VCaP (cell line): Measurements from ENCODE around the gene YJEFN3.

Source experiments
- H3K27ac ChIP-seq: fragments of 450-650 bp; 2 replicates; pipeline ENCODE4 v1.5.1; 2017
- TF ChIP-seq, protein P1 (sequence below): fragments of 450-650 bp; conservative IDR thresholded peaks from 2 replicates; pipeline ENCODE4 v1.5.1; 2017; ENCODE audit warnings: mild to moderate bottlenecking, moderate library complexity

Gene YJEFN3

DNA sequence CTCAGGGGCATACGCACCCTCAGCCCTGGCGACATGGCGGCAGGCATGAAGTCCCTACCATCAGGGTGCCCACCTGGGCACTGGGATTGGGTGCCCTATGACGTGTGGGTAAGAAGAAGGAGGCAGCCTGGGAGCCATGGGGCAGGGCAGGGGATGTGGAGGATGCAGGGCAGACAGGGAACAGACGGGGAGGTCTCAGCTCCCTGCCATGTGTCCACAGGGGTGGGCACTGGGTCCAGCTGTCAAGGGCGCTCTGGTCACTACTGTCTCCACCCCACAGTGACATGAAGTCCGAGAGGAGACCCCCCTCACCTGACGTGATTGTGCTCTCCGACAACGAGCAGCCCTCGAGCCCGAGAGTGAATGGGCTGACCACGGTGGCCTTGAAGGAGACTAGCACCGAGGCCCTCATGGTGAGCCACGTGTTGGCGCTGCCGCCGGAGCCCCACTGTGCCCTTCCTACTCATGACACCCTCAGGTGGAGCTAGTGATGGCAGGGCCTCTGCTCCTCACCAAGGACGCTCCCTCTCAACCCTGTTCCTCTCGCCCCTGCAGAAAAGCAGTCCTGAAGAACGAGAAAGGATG, 36.6 kb upstream of the YJEFN3 start:
- TF ChIP-seq, protein P1, sequence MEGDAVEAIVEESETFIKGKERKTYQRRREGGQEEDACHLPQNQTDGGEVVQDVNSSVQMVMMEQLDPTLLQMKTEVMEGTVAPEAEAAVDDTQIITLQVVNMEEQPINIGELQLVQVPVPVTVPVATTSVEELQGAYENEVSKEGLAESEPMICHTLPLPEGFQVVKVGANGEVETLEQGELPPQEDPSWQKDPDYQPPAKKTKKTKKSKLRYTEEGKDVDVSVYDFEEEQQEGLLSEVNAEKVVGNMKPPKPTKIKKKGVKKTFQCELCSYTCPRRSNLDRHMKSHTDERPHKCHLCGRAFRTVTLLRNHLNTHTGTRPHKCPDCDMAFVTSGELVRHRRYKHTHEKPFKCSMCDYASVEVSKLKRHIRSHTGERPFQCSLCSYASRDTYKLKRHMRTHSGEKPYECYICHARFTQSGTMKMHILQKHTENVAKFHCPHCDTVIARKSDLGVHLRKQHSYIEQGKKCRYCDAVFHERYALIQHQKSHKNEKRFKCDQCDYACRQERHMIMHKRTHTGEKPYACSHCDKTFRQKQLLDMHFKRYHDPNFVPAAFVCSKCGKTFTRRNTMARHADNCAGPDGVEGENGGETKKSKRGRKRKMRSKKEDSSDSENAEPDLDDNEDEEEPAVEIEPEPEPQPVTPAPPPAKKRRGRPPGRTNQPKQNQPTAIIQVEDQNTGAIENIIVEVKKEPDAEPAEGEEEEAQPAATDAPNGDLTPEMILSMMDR, result no peak
- H3K27ac ChIP-seq, result no peak overlapping the region

DNA sequence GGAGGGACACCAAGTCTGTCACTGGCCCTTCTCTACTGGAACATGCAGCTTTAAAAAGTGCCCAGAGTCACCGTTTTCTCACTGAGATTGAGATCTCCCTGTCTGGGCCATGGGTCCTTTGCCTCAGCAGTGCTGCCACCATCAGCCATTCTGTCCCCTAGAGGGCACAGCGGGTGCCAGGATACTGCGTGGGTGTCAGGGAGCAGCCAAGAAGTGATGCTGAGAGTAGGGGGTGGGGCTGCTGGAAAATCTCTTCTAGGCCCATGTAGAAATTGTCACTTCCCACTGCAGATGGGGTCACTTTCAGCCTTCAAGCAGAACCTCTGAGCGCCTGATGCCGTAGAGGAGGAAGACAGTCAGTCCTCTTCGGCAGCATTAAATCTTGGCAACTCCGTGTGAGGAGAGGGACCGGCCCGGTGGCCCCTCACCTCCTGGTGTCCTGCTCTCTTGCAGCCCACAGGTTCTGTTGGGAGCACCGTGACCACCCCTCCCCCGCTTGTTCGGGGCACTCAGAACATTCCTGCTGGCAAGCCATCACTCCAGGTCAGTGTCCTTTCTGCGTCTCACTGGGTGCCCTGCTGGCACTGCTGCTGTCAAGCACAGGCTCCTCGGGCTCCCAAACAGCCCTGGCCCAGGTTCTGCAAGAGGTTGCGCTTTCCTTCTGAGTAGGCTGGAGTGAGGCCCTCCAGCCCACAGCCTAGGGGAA, 34.7 kb upstream of the YJEFN3 start:
- TF ChIP-seq, protein P1, result no peak
- H3K27ac ChIP-seq, result no peak overlapping the region

DNA sequence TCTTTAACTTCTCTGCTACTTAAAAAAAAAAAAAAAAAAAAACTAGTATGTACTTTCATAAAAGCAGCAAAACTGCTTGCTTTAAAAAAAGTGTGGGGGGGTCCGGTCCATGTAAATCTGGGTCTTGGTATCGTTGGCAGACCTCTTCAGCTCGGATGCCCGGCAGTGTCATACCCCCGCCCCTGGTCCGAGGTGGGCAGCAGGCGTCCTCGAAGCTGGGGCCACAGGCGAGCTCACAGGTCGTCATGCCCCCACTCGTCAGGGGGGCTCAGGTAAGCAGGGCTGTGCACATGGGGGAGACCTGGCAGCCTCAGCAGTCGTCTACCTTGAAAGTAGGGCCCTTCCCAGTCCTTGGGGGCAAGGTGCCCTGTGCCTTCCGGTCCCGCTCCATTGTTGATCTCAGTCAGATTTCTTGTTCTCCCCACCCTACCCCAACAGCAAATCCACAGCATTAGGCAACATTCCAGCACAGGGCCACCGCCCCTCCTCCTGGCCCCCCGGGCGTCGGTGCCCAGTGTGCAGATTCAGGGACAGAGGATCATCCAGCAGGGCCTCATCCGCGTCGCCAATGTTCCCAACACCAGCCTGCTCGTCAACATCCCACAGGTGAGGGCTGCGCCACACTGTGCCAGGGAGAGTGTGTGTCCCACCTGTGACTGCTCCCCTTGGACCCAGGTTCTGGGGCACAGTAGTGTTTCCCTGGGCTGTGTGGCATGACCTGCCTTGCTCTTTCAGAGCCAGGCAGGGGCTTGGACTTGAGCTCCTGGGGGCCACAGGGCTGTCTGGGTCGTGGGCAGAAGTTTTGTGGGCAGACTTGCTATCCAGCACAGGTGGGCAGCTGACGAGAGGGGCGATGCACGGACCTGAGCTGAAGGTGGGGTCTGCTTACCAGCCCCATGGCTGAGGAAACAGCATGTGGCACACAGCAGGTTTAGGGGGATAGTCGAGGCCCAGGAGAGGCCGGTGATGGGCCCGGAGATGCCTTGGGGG, 32.8 kb upstream of the YJEFN3 start:
- TF ChIP-seq, protein P1, result no peak
- no peak overlapping the region for H3K27ac ChIP-seq

DNA sequence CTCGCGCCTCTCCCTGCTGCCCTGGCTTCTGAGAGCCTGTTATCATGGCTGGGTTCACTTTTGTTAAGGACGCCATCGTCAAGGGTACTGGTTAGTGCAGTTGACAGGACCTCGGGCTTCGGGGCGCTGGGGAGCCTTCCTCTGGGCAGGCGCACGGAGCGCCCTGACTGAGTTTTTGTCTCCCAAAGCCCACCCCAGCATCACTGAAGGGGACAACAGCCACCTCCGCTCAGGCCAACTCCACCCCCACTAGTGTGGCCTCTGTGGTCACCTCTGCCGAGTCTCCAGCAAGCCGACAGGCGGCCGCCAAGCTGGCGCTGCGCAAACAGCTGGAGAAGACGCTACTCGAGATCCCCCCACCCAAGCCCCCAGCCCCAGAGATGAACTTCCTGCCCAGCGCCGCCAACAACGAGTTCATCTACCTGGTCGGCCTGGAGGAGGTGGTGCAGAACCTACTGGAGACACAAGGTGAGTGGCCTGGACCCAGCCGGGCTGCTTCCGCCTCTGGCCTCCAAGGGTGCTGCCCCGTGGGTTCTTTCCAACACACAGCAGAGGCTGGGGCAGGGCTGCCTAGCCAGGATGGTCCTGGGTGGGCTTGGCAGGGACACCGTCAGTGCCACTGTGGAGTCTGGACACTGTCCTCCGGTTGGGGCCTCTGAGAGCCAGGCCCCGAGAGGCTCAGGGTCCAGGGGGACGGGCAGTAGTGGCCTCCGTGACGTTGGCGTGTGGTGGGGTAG, 30.3 kb upstream of the YJEFN3 start:
- no peak overlapping the region for H3K27ac ChIP-seq
- TF ChIP-seq, protein P1, result no peak

DNA sequence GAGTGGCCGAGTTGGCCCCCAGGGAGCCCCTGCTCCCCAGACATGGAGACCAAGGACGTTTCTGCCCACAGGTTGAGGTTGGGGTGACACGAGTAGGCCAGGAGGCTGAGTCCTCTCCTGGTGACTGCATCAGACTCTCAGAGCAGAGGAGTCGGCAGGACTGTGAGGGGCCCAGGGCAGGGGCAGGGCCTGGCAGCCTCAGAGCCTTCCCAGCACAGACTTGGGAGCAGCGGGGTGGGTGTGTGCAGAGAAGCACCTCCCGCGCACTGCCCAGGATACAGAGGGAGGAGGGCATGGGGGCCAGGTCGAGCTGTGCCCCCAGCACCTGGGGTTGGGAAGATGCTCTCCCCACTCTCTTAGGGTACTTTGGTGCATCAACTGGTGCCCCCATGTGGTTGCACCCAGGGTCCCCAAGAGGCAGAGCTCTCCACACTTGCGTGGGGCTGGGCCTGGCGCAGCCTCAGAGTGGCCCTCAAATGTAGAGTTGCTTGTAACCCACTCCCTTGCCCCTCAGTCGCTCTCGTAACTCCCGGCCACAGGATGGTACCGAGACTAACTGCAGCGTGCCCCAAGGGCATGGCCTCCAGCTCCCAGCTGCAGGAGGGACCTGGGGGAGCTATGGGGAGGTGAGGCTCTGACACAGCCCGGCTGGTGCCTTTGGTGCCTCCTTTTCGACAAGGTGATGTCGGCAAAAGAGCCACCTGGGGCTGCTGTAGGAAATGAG, 29.3 kb upstream of the YJEFN3 start:
- TF ChIP-seq, protein P1, result no peak
- H3K27ac ChIP-seq, result no peak overlapping the region

DNA sequence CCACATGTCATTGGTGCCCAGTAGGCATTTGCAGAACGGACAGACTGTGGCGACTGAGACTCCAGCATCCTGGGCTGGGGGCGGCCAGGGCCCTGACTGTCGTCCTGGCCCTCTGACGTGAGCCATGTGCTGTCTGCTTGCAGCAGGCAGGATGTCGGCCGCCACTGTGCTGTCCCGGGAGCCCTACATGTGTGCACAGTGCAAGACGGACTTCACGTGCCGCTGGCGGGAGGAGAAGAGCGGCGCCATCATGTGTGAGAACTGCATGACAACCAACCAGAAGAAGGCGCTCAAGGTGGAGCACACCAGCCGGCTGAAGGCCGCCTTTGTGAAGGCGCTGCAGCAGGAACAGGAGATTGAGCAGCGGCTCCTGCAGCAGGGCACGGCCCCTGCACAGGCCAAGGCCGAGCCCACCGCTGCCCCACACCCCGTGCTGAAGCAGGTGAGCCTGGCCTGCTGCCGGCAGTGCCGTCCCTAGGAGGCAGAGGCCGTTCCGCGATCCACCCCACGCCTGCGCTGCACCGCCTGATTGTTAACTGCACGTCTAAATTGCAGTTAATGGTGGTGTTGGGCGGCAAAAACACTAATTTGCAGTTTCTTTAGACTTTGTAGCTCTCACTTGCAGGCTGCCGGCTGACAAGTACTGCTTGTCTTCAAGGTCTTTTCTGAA, 27.6 kb upstream of the YJEFN3 start:
- TF ChIP-seq, protein P1, result no peak
- H3K27ac ChIP-seq, result no peak overlapping the region
